Measurements from ENCODE around the gene MESD.

MESD gene

DNA sequence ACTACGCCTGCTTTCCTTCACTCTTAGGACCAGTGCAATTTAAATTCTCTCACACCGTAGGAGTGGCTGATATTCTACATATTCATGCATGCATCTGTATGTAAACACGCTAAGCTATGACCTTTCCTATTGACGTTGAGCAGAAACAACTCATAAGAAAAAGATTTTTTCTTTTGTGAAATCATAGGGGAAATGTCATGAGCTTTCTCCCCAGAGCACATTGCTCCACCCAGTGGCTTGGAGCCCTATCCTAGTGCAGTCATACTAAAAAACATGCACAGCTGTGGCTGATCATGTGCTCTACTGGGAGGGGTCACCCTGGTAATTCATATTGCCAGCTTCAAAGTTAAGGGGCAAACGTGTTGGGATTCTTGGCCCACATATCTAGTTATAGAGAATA lies 1.8 kb upstream of the MESD start:
- DNase-seq (ENCODE audit: low read depth) = no peak

DNA sequence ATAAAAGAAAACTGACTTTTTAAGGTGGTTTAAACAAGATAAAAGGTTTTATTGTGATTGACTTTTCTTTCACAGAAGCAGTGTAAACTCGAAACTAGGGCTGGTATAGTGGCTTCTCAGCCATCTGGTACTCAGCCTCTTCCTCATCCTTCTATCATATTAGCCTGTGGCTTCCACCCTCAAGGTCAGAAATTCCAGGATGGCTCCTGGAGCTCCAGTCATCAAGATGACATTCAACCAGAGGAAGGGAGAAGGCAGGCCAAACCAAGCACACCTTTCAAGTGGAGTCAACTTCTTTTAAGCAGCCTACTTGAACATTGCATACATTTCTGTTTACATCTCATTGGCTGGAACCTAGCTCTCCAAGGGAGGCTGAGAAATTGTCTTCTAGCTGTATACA lies 1.3 kb upstream of the MESD start:
- no peak for DNase-seq (ENCODE audit: low read depth)

DNA sequence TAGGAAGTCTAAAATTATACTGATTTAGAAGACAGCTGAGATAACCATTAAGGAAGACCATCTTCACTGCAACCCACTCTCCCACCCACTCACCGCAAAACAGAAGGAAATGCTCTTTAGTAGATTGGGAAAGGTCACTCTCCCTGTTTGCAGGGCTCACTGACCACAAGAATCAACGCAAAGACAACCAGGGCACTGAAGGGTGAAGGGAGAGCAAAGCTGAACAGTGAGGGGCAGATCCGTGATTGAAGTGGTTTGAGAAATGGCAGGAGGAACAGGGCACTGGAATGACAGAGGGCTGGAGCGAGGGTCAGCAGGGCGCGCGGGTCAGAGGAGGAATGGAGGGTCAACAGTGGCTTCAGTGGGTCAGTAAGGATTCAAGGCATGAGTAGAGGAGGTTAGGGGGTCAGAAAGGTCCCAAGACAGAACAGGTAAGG lies 520 bp downstream of the MESD start:
- peak; percentile 90 for DNase-seq (ENCODE audit: low read depth)

DNA sequence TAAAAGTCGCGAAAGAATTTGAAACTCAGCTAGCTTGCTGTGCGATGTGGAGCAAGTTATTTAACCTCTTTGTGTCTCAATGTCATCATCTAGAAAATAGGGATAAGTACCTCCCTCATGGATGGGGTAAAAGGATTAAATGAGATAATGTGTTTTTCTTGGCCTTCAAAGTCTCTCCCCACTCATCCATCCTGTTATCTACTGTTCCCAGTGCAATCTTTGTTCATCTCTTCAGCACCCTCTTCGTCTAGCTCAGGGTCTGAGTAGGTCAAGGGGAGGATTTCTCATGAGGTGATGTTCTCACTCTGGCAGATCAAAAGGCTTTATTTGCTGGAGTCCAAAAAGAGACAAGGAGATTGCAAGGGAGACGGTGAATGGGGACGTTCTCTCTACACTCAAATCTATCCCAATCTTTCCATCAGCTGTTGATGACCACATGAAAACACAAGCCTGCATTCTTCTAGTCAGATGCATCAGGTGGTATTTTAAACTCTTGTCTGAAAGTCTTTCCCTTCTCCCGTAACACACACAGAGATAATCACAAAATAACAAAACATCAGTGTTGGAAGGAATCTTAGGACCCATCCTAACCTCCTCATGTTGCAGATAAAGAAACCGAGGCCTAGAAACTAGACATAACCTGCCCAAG lies 1.3 kb downstream of the MESD start:
- no peak for DNase-seq (ENCODE audit: low read depth)

DNA sequence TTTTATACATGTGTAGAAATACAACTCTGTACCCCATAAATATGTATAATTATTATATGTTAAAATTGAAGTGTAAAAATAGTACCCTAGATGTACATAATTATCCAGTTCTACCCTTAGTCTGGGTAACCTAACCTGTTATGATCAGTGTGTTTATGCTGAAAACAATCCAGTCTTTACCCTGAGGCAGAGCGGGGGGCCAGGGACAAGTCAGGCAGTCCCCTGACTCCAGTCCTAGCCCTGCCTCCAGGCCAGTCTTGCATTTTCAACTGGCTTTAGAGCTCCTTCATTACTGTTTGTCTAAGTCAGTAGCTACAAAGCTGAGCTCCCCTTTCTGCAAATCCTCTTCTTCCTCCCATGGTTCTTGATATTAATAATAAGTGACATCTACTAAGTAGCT lies 3.1 kb downstream of the MESD start:
- DNase-seq (ENCODE audit: low read depth) = no peak

DNA sequence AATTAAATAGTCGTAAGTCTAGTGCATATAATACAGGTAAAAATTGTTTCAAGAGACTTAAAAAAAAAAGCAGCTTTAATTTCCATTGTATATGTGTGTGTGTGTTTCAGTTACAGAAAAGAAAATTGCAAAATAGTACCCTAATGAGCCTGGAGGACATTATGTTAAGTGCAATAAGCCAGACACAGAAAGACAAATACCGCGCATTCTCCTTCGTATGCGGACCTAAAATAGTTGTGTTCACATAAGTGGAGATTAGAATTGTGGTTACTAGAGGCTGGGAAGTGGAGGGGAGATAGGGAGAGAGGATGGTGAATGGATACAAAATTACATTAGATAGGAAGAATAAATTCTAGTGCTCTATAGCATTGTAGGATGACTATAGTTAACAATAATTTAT lies 3.6 kb downstream of the MESD start:
- DNase-seq (ENCODE audit: low read depth) = no peak

DNA sequence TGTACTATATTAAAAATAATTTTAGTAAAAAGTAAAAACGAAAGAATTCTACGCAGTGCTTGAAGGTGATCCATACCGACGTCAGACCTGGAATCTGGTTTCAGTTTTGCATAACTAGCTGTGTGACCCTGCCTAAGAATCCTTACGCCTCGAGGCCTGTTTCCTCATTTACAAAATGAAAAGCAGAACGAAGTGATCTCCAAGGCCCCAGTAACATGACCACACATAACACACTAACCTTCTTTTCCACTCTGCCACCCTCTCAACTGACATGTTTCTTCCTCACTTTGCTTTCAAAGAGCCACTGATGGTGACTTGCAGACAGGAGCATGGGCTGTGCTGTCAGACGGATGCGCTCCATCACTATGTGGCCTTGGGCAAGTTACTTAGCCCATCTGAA lies 4.8 kb downstream of the MESD start:
- DNase-seq (ENCODE audit: low read depth) = no peak

DNA sequence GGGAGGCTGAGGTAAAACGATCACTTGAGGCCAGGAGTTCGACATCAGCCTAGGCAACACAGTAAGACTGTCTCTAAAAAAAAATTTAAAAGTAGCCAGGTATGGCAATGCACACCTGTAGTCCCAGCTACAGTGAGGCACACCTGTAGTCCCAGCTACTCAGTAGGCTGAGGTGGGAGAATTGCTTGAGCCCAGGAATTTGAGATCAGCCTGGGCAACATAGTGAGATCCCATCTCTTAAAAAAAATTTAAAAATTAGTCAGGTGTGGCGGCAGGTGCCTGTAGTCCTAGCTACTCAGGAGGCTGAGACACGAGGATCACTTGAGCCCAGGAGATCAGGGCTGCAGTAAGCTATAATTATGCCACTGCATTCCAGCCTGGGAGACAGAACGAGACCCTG lies 6.8 kb downstream of the MESD start:
- DNase-seq (ENCODE audit: low read depth) = no peak

DNA sequence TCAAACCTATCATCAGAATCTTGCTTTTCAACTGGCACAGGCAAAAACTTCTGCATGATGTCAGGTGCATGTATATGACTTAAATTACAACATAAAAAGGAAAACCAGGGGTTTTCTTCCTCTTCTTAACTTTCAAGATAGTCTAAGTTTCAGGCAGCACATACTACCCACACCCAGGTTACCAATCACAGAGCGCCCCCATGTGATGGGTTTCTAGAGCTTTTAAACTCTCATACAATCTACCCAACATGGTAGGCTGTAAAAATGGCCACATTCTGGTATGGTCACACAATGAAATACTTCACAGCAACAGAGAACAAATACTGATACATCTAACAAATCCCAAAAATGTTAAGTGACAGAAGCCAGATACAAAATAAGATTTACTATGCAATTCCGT lies 7.4 kb downstream of the MESD start:
- DNase-seq (ENCODE audit: low read depth) = no peak

DNA sequence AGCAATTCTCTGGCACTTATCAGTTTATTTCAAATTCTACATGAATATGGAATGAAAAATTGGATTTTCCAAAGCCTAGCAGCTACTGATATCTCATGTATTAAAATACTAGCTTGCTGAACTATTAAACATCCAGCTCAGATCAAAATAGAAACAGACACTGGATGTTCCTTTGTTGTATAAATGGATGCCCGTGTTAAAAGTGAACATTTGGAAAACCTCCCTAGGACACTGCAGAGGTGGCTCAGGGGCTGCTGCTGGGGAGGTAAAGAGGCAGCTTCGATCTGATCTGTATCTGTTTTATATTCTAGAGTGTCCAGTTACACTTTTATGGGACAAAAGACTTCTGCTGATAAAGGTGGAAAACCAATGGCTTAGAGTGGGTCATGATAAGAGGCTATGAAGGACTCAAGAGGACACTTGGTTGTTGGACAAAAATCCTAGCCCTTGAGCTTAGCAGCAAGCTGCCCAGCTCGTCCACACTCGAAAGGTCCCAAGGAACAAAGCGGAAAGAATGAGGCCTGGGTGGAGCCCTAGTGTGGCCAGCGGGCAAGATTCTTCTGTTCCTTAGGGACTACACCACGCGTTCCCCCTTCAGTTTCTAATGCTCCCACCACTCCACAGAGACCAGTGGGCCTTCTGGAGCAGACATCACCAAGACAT lies 9.9 kb downstream of the MESD start:
- no peak for DNase-seq (ENCODE audit: low read depth)

DNA sequence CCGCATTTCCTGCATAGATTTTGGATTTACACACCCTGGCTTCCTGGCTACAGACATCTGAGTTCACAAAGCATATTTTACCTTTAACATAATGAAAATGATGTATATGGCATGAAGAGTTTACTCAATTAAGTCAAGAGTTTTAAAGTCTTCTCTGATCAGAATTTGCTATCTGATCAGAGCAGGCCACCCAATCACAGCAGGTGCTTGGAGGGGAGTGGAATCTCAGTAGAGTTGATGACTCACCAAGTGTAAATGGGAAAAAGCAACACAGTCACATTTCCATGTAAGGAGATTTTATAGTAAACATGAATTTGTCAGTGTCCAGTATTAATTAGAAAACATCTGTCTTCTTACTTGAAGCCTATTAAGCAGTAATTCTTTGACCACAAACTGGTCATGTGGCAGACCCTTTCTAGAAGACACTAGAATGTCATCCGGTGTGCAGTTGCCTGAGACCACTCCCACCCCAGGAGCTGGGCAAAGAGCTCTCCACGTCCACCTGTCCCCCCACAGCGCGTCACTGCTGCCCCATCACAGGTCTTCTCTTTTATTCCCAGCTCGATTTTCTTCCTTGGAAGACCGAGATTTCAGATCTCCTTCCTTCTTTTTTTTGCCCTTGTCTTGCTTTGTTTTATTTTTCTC lies 10.8 kb downstream of the MESD start:
- DNase-seq (ENCODE audit: low read depth) = no peak

DNA sequence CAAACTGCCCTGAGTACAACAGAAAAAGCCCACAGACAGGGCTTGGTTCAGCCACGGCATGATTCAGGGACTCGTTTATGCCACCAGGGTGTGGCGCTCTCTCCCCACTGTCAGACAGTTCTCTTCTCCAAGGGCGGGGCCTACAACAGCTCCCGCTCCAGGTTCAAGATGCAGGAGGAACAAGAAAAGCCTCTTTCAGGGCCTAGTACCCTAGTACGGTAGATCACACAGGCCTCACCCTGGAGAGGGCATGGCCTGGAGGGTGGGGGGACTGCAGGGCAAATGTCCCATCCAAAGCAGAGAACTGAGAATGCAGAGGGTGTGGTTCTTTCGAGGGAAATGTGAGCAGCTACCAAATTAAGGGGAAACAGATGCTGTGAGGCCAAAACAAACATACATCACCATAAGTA lies 12.0 kb downstream of the MESD start:
- no peak for DNase-seq (ENCODE audit: low read depth)

DNA sequence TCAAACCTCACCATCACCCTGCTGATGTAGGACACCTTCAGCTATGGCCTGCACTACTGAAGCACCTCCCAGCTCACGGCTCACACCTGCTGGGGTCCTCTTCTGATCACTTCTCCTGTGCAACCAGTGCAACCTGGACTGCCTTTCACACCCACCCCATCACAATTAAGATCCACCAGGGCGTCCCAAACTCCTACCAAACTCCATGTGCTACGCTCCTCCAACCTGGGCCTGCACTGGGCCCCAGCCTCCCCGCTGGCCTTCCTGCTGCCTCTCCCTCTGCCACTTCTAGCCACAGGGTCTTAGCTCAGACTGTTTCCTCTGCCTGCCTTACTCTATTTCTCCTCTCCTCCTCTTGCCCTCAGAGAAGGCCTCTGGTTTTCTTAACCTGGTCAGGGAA lies 12.8 kb downstream of the MESD start:
- DNase-seq (ENCODE audit: low read depth) = no peak

DNA sequence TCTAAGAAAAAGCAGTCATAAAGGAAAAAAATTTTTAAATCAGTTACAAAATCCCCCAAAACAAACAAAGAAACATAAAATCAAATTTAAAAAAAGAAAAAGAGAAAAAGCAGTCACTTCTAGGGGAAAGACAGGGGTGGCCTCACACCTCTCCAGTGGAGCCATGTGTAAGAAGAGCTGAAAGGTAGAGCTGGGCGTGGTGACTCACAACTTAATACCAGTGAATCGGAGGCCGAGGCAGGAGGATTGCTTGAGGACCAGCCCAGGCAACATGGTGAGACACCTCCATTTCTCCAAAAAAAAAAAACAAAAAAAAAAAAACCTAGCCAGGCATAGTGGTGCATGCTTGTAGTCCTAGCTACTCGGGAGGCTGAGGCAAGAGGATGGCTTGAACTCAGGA lies 14.7 kb downstream of the MESD start:
- DNase-seq (ENCODE audit: low read depth) = no peak

DNA sequence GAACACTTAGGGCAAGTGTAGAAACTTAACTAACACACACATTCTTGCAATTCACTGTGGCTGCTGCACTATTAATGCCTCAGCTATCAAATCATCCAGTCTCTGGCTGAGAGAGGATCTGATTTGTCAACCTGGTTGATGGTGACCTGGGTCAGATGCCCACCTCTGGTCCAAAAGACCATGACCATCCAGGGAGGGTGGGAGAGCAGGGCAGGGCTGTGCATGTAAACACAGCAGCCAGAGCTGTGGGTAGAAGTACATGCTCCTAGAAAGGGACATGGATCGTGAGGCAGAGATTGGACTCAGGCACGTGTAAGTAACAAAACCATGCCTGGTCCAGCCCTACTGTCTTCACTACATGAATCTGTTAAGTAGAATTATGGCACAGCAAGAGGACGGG lies 17.3 kb downstream of the MESD start:
- DNase-seq (ENCODE audit: low read depth) = no peak

DNA sequence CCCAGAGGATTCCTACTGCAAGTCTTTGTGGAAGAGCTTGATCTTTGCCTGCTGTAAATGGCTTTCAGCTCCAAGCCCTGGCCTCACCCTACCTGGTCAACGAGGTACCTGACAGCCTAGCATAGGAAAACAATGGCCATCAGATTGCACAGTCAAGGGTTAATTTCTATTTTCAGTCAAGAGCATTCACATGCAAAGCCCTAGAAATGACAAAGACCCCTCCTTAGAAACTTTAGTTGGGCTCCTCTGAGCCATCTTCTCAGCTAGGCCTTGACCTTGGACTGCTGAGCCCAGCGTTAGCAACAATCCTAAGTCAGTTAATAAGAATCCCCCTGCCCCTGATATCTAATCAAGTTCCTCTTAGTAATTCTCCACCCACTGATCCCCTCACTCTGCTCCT lies 18.5 kb downstream of the MESD start:
- DNase-seq (ENCODE audit: low read depth) = no peak

DNA sequence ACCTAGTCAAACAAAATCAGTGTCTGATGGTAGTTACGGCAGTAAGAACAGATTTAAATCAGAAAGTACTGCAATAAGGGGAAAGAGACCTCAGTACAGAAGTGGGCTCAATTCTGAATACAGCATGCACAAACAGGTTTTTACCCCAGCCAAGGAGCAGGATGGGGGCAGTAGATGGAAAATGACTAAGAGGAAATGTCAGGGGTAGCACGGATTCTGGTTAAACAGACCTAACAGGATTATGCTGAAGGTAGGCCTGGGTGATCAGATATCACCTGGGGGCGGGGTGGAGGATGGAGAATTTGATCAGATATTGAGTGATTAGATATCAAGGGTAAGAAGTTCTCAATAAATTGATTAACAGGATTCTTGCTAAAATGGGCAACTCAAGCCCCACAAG lies 19.0 kb downstream of the MESD start:
- DNase-seq (ENCODE audit: low read depth) = no peak

DNA sequence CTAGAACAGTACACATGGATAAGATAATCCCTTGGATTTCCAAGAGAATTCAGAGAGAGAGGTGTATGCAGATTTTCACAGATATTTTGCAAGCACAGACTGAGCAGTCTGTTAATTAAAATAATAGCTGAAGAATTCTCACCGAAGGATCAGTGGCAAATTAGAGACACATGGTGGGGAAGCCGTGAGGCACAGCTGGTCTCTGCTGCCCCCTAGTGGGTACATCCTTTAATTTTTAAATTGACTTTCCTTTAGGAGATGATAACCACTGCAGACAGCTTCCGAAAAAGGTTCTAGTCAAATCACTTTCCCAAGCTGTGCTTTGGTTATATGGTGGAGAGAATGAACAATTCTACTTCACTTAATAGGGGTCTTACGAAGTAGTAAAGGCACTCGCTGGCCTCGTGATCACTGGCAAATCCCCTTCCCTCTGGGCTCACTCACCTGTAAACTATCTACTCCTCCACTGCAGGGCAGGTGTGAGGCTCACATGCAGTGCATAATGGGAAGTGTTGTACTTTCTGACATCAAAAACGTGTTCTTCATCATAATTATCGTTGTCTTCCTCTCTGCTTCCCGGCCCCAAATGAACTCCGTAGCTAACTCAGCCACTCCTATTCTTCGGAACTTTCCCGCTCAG lies 19.5 kb downstream of the MESD start:
- DNase-seq (ENCODE audit: low read depth) = no peak

DNA sequence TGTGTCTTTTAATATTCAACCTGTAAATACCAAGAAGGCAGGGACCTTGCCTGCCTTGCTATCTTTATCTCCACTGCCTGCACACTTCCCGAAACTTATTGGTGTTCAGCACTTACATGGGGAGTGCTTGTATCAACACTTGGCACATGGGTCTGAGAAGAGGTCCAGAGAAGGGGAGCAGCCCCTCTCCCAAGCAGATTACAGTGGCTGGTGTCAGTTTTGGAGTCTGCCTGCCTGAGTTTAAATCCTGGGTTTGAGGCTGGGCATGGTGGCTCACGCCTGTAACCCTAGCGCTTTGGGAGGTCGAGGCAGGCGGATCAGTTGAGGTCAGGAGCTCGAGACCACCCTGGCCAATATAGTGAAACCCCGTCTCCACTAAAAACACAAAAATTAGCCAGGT lies 20.3 kb downstream of the MESD start:
- no peak for DNase-seq (ENCODE audit: low read depth)

DNA sequence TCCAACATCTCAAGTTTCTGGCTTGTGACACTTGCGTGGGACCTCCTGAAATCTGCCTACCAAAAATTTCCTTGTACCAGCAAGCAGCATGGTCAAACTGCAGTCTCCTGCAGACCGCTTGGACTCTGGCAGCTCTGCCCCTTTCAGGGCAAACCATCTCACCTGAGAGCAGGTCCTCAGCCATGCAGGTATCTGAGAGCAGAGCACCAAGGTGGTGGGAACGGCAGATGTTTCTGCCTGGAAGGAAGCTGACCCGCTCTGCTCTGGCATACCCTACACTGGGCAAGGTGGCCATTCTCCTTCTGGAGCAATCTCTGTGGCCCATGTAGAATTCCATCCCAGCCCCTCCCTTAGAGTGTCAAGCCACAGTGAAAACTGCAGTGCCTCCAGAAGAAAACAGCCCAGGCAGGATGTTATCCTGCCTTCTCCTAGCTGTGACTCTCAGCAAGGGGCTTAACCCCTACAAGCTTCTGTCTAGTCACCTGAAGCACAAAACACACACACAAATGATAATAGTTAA lies 21.6 kb downstream of the MESD start:
- no peak for DNase-seq (ENCODE audit: low read depth)

DNA sequence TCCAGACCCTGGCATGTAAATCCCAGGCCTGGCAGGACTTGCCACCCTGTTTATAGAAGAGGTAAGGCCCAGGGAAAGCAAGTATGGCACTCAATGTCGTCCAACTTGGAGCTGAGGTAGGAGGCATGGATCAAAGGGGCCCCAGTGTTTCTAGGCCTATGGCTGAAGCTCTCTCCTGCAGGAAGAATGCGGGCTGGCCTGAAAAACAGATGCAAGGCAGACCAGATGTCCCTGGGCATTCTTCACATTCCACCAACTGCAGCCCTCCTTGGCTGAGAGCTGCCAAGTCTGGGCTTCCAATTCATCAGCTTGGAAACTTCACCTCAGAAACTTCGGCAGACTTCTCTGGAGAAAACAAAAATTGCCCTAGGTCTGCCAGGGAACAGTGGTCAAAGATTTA lies 22.2 kb downstream of the MESD start:
- no peak for DNase-seq (ENCODE audit: low read depth)

DNA sequence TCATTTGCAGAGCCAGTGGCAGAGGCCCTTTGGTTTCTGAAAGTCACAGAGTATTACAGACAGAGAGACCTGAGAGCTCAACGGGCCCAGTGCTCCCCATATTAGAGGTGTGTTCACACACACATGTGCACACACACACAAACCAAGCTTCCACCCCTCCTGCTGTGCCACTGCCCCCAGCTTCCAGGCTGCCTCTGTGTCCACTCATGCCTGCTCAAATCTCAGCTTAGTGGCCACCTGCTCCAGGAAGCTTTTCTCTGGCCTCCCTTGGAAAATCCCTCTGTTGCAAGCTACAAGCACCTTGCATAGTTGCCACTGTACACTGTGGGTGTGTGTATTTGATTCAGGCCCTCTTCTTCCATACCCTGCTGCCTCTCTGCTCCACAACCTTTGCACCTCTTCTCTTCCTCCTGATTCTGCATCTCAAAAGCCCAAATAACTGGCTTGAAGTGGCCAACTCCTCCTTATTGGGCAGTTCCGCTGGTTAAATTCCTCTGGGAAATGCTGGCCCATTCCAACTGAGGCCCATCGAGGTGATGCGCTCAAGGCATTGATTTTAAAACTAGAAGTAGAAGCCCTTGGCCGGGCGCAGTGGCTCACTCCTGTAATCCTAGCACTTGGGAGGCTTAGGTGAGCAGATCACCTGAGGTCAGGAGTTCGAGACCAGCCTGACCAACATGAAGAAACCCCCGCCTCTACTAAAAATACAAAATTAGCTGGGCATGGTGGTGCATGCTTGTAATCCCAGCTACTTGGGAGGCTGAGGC lies 23.0 kb downstream of the MESD start:
- no peak for DNase-seq (ENCODE audit: low read depth)
